NCI-H2081 treated with DMSO at 0.1 percent for 48 hours (cell line): ENCODE results near the gene CDKAL1.

Experiments used
- DNase-seq: peaks from one replicate; lab custom pipeline; 2025; lab: John Stamatoyannopoulos, UW

CDKAL1 gene

DNA sequence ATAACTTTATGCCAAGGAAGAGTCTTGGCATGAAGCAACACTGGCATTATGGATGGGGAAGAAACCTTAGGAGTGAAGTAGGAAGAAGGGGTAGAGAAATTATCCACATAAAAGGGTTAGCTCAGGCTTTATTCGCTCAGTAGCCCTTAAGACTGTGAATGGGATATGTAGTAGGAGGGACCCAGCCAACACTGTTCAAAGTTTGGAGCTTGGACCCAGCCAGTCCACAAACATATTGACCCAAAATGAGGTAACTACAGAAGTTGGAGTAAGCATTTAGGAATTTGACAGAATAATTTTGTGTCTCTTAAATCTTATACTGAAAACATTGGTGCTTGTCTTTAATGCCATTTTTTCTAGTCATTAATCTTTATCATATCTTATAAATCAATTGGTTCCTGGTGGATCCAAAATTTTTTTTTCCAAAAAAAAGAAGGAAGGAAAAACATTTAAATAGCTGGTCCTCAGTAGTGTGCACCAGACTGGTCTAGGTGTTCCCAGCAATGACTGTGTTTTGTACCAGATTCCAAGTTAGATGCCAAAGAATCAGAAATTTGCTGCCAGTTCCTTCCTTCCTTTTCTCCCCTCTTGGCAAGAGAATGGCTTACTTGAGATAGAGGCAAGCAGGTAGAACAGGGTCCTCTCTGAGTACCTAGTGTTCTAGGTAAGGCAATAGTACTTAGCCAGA lies 607.5 kb downstream of the CDKAL1 start:
- DNase-seq, result no peak

DNA sequence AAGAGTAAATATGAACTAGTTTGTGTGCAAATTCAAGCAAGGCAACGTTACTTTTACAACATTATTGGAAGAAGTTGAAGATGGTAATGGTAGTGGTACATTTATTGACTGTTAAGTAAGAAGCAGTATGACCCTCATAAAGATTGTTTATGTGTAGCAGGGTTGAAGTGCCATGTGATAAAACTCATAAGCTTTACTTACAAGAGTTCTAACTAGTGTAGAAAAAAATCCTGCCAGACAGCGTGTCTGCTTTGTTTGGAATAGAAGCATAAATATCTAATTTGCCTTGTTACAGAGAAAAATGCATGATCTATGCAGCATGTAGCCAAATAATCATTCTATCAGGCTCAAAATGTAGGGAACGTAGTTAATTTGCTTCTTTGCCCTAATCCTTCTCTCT lies 608.5 kb downstream of the CDKAL1 start:
- no peak for DNase-seq

DNA sequence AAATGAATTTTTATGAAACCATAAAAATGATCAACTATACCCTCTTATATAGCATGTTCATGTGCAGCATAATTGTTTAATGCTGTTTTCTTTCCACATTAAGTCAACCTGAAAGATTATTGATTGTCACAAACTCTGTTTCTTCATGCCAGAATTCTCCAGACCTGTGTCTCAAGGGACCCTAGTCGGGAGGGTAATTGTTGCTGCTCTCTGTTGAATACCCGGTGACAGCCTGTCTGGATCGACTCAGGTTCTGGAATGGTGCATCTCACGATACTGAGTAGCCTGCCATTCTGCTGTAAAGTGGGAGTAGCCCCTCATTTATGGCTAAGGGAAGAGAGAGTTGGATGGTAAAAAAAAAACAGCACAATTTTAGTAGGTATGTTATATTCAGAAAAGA lies 609.4 kb downstream of the CDKAL1 start:
- no peak for DNase-seq

DNA sequence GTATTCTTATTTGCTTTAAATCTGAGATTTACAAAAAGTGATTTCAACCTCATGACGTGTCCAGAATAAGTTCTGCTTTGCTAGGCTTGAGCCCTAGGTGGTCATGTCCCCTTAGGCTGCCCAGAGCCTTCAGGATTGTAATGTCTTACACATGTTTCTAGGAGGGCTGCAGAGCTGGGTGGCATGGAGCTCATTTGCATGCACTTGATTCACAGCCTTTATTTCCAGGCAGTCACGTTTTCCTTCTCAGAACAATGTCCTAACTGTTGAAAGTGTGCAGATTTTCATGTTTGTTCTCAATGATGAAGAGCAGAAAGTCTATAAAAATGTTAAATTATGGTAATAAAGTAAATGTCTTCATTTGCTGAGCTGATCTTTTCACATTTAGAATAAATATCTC lies 610.7 kb downstream of the CDKAL1 start:
- DNase-seq, result no peak

DNA sequence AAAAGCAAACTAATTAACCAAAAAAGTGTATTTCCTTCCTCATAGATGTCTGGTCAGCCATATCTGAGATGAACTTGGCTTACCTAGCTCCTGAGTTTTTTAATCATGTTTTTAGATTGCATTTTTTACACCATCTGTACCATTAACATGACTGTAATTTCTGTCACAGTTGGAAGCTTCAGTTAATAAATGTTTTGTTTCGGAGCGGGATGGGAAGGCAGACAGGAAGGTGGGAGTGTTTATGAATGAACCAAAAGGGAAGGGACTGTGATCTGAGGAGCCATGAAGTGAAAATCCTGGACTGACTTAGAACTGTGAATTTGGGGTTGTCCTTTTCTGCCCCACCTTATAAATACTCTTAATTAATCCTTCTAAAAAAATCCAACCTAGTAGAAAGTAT lies 613.7 kb downstream of the CDKAL1 start:
- no peak for DNase-seq

DNA sequence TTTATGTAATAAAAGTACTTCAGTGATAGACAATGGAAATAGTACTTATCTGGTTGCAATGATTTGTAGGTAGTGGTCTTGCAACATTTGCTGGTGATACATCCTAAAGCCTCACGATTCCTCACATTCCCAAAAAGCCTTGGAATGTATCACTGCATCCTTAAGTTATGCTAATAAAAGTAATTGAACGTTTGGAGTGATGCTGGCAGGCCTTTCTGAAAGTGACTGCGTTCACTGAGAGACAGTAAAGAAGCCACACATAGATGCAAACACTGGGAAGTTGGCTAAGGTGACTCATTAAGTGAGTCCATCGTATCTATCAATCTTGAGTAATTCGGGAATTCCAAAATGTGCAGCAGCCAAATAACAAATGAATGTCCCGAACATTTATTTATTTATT lies 615.2 kb downstream of the CDKAL1 start:
- DNase-seq, result no peak

DNA sequence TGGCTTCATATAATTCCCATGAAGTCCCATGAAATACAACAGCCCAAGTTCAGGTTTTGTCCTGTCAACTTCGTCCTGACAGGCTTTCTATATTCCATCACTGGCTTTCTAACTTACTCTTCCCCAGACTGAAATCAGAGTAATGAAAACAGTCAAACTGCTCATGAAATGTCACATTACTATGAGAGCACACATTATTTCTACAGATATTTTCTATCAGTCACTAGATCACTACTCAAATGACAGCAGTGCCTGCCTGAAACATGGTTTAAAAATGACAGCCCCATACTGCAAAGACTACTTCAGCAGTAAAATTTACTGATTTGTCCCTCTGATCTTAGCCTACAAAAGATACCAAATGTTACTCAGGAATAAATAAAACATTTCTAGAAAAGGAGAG lies 616.4 kb downstream of the CDKAL1 start:
- no peak for DNase-seq

DNA sequence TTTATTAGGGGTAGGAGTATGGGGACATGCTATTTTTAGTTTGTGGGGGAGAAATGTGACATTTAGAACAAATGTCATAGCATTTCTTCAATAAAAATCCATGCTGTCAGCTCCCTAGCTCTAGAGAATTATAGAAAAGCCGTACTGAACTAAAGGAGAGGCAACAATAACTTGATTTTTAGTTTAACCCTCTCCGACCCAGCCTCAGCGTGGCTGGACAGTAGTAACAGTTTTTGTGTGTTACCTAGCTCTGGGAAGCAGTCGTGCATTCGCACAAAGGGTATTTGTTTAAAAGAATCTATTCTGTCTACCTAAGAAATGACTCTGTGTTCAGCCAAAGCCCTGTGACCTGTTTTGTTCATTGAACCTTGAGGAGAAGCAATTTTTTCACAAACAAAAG lies 616.9 kb downstream of the CDKAL1 start:
- DNase-seq, result no peak

DNA sequence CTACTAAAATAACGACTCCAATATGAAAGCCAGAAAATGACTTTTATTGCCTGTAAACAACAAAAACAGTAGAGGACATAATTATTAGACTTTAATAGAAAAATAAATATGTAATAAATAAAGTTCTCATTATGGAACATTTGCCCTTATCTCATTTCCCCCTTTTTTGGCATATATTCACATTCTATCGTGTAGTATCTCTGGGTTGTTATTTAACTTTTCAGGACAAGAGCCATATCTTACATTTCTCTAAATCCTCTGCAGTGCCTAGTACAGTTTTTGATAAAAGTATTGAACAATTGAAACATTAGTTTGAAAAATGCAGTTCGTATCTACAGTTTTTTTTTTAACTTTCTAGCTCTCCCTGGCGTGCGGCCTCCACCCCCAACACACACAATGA lies 617.3 kb downstream of the CDKAL1 start:
- DNase-seq, result no peak

DNA sequence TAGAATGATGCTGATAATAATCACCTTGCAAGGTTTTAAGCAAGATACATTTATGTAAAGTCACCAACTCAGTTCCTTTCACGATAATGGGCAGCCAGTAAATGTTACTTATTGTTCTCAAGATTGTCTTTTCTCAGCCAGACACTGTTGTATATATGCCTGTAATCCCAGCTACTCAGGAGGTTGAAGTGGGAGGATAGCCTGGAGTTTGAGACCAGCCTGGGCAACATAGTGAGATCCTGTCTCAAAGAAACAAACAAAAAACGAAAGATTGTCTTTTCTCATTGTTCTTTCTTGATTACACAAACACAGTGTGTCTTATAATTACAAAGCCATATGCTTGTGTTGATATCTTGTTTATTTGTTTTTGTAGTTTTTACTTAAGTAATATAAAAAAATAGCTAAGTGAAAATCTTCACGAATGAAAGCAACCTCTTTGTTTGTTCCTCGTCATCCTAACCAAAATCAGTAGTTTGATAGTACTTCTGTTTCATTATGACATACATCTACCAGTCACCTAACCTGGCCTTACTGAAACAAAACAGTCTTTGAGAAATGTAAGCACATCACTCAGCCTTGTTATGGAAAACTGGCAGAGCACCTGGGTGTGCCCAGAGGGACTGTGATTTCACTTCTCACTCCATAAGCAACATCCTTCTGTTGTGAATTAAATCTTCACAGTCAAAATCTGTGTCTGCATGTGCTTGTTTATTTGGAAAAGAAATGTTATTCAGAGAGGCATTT lies 623.1 kb downstream of the CDKAL1 start:
- no peak for DNase-seq

DNA sequence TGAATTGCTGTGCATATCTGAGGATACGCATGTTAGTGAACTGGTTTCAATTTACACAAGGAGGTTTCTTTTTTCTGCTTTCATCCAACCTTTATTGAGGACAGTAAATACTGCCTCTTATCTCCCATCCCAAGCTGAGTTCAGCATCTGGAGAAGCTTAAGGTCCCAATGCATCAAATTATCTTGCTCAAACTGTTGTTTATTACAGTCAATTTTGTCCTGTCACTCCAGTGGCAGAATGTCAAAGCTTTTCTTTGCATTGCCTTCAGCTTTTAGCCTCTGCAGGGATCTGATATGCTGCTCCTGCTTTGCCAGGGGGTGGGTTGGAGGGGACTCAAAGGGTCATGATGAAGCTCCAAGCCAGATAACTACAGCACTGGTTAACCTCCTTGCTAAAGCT lies 623.9 kb downstream of the CDKAL1 start:
- no peak for DNase-seq

DNA sequence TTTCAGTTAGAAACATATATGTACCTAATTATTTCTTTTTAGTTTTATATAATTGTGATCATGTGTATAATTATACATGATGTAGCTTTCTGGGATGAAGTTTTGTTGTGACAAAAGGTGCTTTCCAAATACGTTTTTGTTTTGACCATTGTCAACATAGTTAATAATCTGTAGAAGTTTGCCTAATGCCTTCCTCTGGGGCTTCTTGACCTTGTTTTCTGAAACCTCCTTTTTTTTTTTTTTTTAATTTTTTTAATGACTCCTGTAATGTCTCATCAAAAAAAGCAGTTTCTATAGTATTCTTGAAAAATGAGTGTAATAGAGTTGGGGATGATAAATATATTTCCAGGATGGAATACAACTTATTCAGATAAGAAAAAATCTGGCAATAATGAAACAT lies 624.6 kb downstream of the CDKAL1 start:
- DNase-seq, result no peak

DNA sequence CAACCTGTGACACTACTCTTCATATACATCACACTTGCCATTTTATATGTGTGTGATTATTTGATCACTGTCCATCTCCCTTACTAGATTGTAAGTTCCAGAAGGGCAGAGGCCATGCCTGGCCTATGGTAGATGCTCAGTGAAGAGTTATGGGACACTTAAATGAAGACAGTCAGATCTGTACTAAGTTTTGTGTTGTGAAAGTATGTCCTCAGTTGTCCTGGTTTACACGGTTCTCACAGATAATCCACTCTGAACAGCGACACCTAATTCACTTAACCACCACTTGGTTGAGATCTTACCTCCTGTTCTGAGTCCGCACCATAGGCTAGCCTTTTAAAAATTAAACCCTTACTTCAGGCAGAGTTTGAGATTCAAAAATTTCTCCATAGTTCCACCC lies 625.2 kb downstream of the CDKAL1 start:
- DNase-seq, result no peak

DNA sequence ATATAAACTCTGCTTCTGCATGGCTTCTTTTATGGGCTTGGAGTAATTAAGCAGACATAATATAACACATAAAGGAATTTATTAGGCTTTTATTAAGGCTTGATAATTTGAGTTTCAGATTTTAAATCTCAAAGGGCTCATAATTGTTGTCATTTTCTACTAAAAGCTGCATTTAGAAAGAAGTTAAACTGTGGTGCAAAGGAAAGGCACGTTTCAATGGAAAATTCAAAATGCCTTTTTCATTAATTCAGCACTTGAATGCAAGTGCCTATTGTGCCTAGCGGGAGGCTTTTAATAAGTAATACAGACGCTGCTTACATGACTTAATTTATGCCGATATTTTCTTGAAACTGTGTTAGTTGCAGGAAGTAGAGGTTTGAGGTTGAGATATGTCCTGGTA lies 627.5 kb downstream of the CDKAL1 start:
- no peak for DNase-seq

DNA sequence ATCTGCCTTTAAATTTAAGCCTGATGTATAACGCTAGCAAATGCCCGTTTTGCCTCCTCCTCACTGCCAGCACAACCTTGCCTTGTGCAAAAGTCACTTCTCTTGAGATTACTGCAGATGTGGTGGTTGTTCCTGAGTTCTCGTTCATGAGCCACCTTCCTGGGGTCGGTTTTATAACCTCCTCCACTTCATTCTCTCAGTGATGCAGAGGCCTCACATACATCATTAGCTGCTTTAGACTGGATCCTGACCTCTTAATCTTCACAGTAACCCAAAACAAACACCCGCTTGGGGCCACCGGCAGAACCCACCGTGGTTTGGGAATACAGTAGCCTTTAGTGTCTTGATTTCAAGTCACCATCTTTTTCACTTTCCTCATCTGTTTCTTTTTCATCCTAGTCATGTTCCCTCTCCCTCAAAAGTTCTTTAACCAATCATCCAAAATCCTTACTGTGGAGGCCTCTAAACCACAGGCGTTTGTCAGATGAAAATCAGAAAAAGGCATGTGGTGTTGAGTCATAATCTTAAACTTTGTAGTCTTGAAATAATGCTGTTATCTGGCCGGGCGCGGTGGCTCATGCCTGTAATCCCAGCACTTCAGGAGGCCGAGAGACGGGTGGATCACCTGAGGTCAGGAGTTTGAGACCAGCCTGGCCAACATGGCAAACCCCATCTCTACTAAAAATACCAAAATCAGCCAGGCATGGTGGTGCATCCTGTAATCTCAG lies 629.0 kb downstream of the CDKAL1 start:
- DNase-seq, result no peak

DNA sequence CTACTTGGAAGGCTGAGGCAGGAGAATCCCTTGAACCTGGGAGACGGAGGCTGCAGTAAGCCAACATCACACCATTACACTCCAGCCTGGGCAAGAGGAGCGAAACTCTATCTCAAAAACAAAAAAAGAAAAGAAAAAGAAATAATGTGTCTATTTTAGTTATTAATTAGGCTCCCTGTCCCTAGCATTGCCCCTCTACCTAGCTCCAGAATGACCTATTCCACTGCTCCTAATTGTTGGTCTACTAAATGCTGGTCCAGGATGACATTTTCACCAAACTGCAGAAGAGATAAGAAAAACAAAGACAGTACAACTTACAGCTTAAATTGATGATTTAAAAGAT lies 629.6 kb downstream of the CDKAL1 start:
- no peak for DNase-seq

DNA sequence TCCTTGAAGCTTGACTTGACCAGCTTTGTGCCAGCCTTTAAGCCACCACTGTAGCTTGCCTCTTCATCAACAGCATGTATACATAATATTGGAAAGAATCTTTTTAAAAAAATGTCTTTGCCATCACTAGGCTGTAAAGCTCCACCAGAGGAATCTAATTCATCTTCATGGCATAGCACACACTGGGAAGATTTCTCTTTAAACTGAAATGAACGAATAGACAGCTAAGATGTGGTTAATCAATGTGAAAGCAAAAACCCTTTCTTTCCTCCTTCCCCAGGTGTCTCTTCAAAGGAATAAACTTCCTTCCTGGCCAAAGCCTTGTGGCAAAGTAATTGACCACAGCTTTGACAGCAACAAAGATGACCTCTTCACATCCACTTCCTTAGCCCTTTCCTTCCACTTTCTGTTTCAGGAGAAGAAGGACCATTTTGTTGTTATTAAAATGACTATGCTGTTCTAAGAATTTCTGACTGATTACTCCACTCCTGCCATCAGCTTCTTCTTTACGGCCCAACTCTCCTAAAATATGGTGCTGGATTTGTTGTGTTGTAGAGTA lies 630.6 kb downstream of the CDKAL1 start:
- DNase-seq, result no peak

DNA sequence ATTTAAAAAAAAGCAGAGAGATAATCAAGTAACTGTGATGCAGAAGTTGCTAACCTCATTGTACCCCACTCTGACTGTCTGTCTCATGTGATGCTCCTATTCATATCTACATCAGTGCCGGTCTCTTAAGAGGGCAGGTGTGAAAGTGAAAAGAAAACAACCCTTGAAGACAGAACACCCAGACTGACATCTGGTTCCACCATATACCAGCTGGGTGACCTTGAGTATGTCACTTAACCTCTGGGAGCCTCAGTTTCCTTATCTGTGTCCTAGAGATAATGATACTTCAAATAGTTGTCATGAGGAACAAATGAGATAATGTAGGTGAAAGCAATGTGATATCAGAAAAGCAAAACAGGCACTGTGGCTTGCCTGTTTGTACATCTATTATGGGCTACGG lies 632.5 kb downstream of the CDKAL1 start:
- DNase-seq, result no peak

DNA sequence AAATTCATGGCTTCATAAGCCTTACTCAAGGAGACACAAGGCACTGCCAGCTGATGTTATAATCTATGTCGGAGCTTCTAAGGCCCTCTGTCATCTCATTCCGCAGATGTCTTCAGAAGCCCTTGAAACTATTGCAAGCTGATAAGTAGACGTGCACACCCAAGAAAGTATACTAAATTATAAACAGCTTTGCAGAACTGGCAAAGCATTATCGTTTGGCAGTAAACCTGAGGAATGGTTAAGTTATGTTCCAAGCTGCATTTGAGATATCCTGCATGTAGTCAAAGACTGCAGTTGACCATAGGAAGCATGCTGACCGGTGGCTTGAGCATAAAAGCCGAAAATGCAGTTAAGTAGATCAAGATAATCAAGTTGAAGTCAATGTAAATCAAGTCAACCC lies 633.5 kb downstream of the CDKAL1 start:
- no peak for DNase-seq

DNA sequence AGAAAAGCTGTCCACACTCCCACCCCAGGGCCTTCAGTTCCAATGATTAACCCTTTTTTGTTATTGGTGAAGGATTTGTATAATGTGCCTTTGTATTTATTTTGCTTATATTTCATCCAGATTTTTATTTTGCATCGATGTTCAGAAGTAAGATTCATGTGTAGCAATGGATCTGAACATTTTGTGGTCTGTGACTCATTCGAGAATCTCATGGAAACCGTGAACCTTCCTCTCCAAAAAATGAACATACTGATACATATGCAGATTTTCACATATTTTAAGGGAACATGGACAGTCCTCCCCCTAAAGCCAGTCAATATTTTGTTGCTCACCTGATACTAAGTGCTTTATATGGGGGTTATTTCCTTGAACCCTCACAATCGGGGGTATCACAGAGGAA lies 637.5 kb downstream of the CDKAL1 start:
- no peak for DNase-seq

DNA sequence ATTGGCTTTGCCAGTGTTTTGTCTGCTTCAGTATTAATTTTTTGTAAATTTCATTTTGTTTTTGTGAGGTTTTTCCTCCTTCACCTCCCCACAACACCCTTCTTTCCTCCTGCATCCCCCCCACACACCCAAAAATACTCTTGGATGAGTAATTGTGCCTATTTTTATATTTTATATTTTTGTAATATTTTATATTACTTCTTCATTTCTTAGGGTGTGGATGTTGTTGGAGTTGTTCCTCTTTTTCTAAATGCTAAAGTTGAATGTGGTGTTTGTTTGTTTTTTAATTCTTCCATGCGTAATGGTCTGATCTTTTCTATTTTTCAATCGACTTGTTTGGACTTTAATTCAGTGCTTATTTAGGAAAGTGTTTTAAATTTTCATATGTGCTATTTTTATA lies 638.8 kb downstream of the CDKAL1 start:
- DNase-seq, result no peak

DNA sequence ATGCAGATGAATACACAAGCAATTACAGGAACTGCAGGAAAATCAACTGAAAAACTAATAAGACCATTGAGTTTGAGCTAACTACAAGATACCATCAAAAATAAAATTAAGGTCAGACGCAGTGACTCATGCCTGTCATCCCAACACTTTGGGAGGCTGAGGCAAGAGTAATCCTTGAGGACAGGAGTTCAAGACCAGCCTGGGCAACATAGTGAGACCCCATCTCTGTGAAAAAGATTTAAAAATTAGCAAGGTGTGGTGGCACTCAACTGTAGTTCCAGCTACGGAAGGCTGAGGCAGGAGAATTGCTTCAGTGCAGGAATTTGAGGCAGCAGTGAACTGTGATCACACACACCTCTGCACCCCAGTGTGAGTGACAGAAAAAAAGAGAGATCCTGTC lies 639.4 kb downstream of the CDKAL1 start:
- DNase-seq, result no peak

DNA sequence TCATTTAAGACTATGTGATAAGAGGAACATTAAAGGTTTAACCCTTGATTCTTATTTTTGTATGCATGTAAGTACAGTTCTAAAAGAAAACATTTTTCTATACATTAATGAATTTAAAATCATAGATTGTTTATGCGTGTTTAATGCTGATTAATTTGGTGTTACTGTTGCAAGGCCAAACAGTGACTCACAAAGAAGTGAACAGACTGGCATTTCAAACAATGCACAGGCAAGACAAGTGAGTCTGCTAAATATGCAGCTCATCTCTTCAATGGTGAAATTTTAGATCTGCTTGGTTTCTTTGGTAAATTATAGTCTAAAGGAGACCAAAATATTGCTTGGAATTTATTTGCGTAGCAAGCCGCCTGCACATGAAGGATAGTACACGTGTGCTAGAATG lies 641.9 kb downstream of the CDKAL1 start:
- no peak for DNase-seq
